ENCODE measurements around the gene MAGOH.

- TF ChIP-seq CTCF (conservative IDR thresholded peaks at IDR 0.05) (no peak), EZH2 (IDR thresholded peaks at IDR 0.05; ENCODE audit: low read depth) (no peak)
Observed at GRCh38 chr1:53274026-53274425, 35.7 kb upstream of the MAGOH start.
